ENCODE measurements around the gene LMAN1L. TPM values are rescaled to one million over a fixed set of nuclear protein-coding genes. Genes with fewer than 3 reads are reported as not detected.

Gene LMAN1L
- total and polyA plus RNA-seq, 7 donors, result 0.64 to 1.8 TPM; not detected in 5

- TF ChIP-seq EP300 (IDR thresholded peaks at IDR 0.05) (no peak), CTCF (IDR thresholded peaks at IDR 0.05) (no peak)
- Histone ChIP-seq H3K27ac (no peak overlapping the region), H3K4me3 (no peak overlapping the region), H3K4me1 (peaks cover 0 to 6% (median 1%) of the 10 kb centered on the region in 4 donors), H3K27me3 (no peaks in the 10 kb centered on the region), H3K9me3 (no peaks in the 10 kb centered on the region), H3K36me3 (peaks cover 0 to 36% (median 9%) of the 10 kb centered on the region in 4 donors)
- 84 to 87% methylated on average over 6 of the region's 6 CpGs for WGBS, 2 donors
- DNase-seq, result no peak
- intact Hi-C loops (cut with DNase I), result no loop called here
These were observed 7.7 kb upstream of the LMAN1L start for GRCh38 chr15:74804935-74805334.

GRCh38 chr15:74807282-74807681, 5.4 kb upstream of the LMAN1L start:
- 46 to 79% methylated on average over 5 of the region's 5 CpGs for WGBS, 2 donors

GRCh38 chr15:74808078-74808839, 4.4 kb upstream of the LMAN1L start:
- Histone ChIP-seq H3K27me3 (no peaks in the 10 kb centered on the region), H3K9me3 (no peaks in the 10 kb centered on the region), H3K4me1 (no peaks in the 10 kb centered on the region), H3K27ac (no peak overlapping the region), H3K36me3 (peaks cover 0 to 8% (median 0%) of the 10 kb centered on the region in 4 donors), H3K4me3 (no peak overlapping the region)
- DNase-seq, result no peak
- WGBS, 2 donors, result 21 to 71% methylated on average over 18 of the region's 18 CpGs
- TF ChIP-seq POLR2AphosphoS5 (IDR thresholded peaks at IDR 0.05), result no peak
- TF ChIP-seq POLR2A (IDR thresholded peaks at IDR 0.05), result no peak
- TF ChIP-seq CTCF (IDR thresholded peaks at IDR 0.05), result no peak
- TF ChIP-seq EP300 (IDR thresholded peaks at IDR 0.05), result no peak
- intact Hi-C loops (cut with DNase I), result no loop called here

More at GRCh38 chr15:74807282-74807681, 5.4 kb upstream of the LMAN1L start:
- Histone ChIP-seq H3K4me3 (no peak overlapping the region), H3K36me3 (peaks cover 0 to 18% (median 3%) of the 10 kb centered on the region in 4 donors), H3K9me3 (no peaks in the 10 kb centered on the region), H3K4me1 (no peaks in the 10 kb centered on the region), H3K27me3 (no peaks in the 10 kb centered on the region), H3K27ac (no peak overlapping the region)
- no peak for DNase-seq
- TF ChIP-seq POLR2A (IDR thresholded peaks at IDR 0.05), result no peak
- no peak for TF ChIP-seq EP300 (IDR thresholded peaks at IDR 0.05)
- TF ChIP-seq CTCF (IDR thresholded peaks at IDR 0.05), result no peak
- no peak for TF ChIP-seq POLR2AphosphoS5 (IDR thresholded peaks at IDR 0.05)
- intact Hi-C loops (cut with DNase I), result no loop called here

GRCh38 chr15:74808840-74809229, 3.8 kb upstream of the LMAN1L start:
- no peaks in the 10 kb centered on the region for H3K4me1 ChIP-seq
- no peaks in the 10 kb centered on the region for H3K9me3 ChIP-seq
- no peaks in the 10 kb centered on the region for H3K27me3 ChIP-seq
- no peak overlapping the region for H3K27ac ChIP-seq
- H3K4me3 ChIP-seq, result no peak overlapping the region
- no peak for DNase-seq
- no peak for TF ChIP-seq POLR2A (IDR thresholded peaks at IDR 0.05)
- no peak for TF ChIP-seq EP300 (IDR thresholded peaks at IDR 0.05)
- intact Hi-C loops (cut with DNase I), result no loop called here
- peaks cover 0 to 2% (median 0%) of the 10 kb centered on the region in 4 donors for H3K36me3 ChIP-seq
- 69 to 76% methylated on average over 4 of the region's 4 CpGs for WGBS, 2 donors

GRCh38 chr15:74809242-74809641, 3.4 kb upstream of the LMAN1L start:
- Histone ChIP-seq H3K36me3 (no peaks in the 10 kb centered on the region), H3K27me3 (no peaks in the 10 kb centered on the region), H3K9me3 (no peaks in the 10 kb centered on the region), H3K4me1 (no peaks in the 10 kb centered on the region), H3K4me3 (no peak overlapping the region), H3K27ac (no peak overlapping the region)
- WGBS, 2 donors, result 90 to 91% methylated on average over 5 of the region's 5 CpGs
- no peak for DNase-seq
- TF ChIP-seq EP300 (IDR thresholded peaks at IDR 0.05) (no peak), POLR2AphosphoS5 (IDR thresholded peaks at IDR 0.05) (no peak), POLR2A (IDR thresholded peaks at IDR 0.05) (no peak), CTCF (IDR thresholded peaks at IDR 0.05) (no peak)
- intact Hi-C loops (cut with DNase I), result no loop called here
